ENCODE data around the gene USP6. TPM values are rescaled to one million over a fixed set of nuclear protein-coding genes. Genes with fewer than 3 reads are reported as not detected.

USP6 gene
- polyA plus RNA-seq, 2 of the 4 experiments (the other 2 are of a cell fraction) = 0.01 to 0.04 TPM

DNA sequence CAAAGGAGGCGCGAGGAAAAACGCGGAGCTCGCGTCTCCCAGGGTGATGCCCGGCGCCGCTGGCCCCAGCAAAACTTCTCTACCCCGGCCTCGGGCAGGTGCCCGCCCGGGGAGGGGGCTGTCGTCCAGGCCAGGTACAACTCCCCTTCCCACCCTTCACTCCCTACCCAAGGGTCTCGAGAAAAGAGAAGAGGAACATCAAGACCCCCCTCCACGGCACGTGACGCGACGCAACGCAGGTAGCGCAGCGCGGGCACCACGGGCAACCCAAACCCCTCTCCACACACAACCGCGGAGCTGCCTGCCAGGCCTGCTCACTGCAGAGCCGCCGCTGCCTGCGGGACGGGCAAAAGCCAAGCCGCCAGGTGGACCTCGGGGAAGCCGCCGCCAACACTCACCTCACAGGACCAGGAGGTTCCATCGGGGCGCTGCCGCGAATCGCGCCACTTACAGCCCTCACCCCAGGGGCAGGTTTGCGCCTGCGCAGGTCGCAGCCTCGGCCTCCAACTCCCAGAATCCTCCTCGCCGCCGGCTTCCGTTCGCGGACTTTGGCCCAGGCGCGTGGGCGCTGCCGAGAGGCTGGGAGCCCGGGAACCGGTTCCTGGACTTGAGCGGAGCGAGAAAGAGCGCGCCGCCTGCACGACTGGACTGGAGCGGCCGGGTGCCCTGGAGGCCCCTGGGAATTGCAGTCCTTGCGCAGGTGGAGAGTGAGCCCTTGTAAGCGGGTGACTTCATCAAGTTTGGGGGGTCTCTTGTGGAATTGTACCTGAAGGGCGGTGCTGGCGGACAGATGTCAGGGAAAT, 4.2 kb upstream of the USP6 start, which contains the start of gene ZNF232 (continued):
- TF ChIP-seq ZSCAN20 (CRISPR knock-in tag; IDR thresholded peaks at IDR 0.05) (no peak), JUN (IDR thresholded peaks at IDR 0.05) (peak in 1 of 2 experiments; percentile 83; a peak in 4 of 5 replicates), POLR2A (IDR thresholded peaks at IDR 0.05; ENCODE audit: low read length) (peak; percentile 88), POLR2AphosphoS2 (conservative IDR thresholded peaks at IDR 0.05; ENCODE audit: low read length) (no peak)
- TF ChIP-seq, protein P1, sequence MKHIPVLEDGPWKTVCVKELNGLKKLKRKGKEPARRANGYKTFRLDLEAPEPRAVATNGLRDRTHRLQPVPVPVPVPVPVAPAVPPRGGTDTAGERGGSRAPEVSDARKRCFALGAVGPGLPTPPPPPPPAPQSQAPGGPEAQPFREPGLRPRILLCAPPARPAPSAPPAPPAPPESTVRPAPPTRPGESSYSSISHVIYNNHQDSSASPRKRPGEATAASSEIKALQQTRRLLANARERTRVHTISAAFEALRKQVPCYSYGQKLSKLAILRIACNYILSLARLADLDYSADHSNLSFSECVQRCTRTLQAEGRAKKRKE (CRISPR knock-in tag; IDR thresholded peaks at IDR 0.05; ENCODE audit: low read depth) = peak; percentile 59; the same call in 1 of the 2 replicates

DNA sequence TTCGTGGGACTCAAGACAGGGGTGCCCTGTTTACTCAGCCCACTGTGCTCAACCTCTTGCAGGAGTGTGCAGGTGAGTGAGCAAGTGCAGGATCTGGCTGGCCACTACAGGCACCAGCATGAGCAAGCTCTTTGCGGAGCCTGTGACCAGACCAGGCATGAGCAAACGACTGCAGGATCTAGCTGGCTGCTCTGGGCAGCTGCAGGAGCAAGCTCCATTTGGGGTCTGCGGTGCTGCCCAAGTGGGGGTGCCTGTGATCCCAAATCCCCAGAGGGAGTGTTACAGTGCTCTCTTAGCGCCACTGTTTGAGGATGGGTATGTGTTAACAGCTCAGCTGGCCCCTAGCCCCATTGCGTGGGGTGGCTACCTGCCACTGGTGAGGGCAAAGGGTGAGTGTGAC, 2.4 kb downstream of the USP6 start:
- CTCF ChIA-PET = interaction anchor here (1.2 to 1.8 kb wide), 2 partner anchors 10 to 1355 kb away, joined by 3 to 6 read pairs; no protein-coding TSS in a partner anchor
- Histone ChIP-seq H3K4me2 (no peak overlapping the region), H3K4me3 (no peak overlapping the region), H3K4me1 (0 out of 3 replicates have a peak, but pooled peaks cover 7% of the 10 kb centered on the region), H3K27ac (no peak overlapping the region), H3K9me3 (peaks cover 23% of the 10 kb centered on the region)
- POLR2A ChIA-PET = no interaction called here
- DNase-seq (ENCODE audit: low read depth in 1 of 2, low spot score in 1 of 2) (no peak), FAIRE-seq (no peak), ATAC-seq (peak; percentile 19 to 54; a peak in 4 of 6 replicates)
- TF ChIP-seq, protein P2, sequence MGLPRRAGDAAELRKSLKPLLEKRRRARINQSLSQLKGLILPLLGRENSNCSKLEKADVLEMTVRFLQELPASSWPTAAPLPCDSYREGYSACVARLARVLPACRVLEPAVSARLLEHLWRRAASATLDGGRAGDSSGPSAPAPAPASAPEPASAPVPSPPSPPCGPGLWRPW (IDR thresholded peaks at IDR 0.05) = no peak
- TF ChIP-seq CBX8 (IDR thresholded peaks at IDR 0.05) (no peak), ZNF302 (CRISPR knock-in tag; IDR thresholded peaks at IDR 0.05) (no peak), ZC3H11A (IDR thresholded peaks at IDR 0.05) (no peak), RNF2 (IDR thresholded peaks at IDR 0.05; ENCODE audit: borderline replicate concordance, low read depth) (no peak), MAZ (IDR thresholded peaks at IDR 0.05; ENCODE audit: borderline replicate concordance, low read depth, low read length) (no peak), FOXS1 (CRISPR knock-in tag; IDR thresholded peaks at IDR 0.05) (no peak), SMC3 (IDR thresholded peaks at IDR 0.05) (no peak), NR3C1 (IDR thresholded peaks at IDR 0.05) (no peak), PHF8 (IDR thresholded peaks at IDR 0.05; ENCODE audit: borderline replicate concordance, low read depth) (no peak)
- 37% methylated on average over 6 of the region's 6 CpGs for WGBS (ENCODE audit: missing lambda C conversion rate)

DNA sequence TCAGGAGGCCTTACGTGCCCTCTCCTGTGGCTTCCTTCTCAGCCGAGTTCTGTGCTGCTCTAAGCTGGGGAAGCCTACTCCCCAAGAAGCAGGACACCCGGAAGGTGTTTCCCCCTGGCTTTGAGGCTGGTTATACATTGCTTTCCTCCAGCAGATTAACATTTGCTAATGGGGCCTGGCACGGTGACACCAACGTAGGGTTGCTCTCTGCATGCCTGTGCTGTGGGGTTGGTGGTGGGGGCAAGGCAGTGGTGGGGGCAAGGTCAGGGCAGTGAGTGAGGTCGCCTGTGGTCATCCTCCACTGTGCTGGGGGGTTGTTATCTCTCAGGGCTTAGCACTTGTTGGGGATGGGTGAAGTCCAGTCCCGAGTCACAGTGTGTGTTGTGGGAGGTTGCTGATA, 4.2 kb downstream of the USP6 start:
- Histone ChIP-seq H3K9me3 (peaks cover 8% of the 10 kb centered on the region; the same call in 2 of the 3 replicates), H3K4me3 (no peak overlapping the region), H3K4me2 (no peak overlapping the region), H3K27ac (no peak overlapping the region), H3K4me1 (0 out of 3 replicates have a peak, but pooled peaks cover 7% of the 10 kb centered on the region)
- WGBS (ENCODE audit: missing lambda C conversion rate) = 48% methylated on average over 7 of the region's 7 CpGs
- POLR2A ChIA-PET = no interaction called here
- CTCF ChIA-PET = interaction anchor here (0.6 kb wide), 1 partner anchor 10 kb away, joined by 3 read pairs; no protein-coding TSS in a partner anchor
- no peak for DNase-seq (ENCODE audit: low read depth in 1 of 2, low spot score in 1 of 2)
- TF ChIP-seq, protein P2 (IDR thresholded peaks at IDR 0.05) = no peak
- TF ChIP-seq ZNF302 (CRISPR knock-in tag; IDR thresholded peaks at IDR 0.05) (no peak), ZSCAN20 (CRISPR knock-in tag; IDR thresholded peaks at IDR 0.05) (no peak), GATA3 (IDR thresholded peaks at IDR 0.05; ENCODE audit: borderline replicate concordance) (no peak), EHMT2 (IDR thresholded peaks at IDR 0.05; ENCODE audit: low read depth) (no peak), ZC3H11A (IDR thresholded peaks at IDR 0.05) (no peak), CHD2 (IDR thresholded peaks at IDR 0.05; ENCODE audit: low read length, partially characterized antibody) (no peak), EP300 (IDR thresholded peaks at IDR 0.05) (no peak), RNF2 (IDR thresholded peaks at IDR 0.05; ENCODE audit: borderline replicate concordance, low read depth) (no peak), CBX8 (IDR thresholded peaks at IDR 0.05) (no peak), NFE2L2 (conservative IDR thresholded peaks at IDR 0.05; ENCODE audit: low read length) (no peak), FOSL2 (IDR thresholded peaks at IDR 0.05) (no peak), FOSL2 (CRISPR knock-in tag; IDR thresholded peaks at IDR 0.05) (no peak)
- TF ChIP-seq, protein P3, sequence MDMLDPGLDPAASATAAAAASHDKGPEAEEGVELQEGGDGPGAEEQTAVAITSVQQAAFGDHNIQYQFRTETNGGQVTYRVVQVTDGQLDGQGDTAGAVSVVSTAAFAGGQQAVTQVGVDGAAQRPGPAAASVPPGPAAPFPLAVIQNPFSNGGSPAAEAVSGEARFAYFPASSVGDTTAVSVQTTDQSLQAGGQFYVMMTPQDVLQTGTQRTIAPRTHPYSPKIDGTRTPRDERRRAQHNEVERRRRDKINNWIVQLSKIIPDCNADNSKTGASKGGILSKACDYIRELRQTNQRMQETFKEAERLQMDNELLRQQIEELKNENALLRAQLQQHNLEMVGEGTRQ (IDR thresholded peaks at IDR 0.05) = no peak
- TF ChIP-seq, protein P4, sequence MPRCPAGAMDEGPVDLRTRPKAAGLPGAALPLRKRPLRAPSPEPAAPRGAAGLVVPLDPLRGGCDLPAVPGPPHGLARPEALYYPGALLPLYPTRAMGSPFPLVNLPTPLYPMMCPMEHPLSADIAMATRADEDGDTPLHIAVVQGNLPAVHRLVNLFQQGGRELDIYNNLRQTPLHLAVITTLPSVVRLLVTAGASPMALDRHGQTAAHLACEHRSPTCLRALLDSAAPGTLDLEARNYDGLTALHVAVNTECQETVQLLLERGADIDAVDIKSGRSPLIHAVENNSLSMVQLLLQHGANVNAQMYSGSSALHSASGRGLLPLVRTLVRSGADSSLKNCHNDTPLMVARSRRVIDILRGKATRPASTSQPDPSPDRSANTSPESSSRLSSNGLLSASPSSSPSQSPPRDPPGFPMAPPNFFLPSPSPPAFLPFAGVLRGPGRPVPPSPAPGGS (IDR thresholded peaks at IDR 0.05) = no peak
- TF ChIP-seq, protein P5, sequence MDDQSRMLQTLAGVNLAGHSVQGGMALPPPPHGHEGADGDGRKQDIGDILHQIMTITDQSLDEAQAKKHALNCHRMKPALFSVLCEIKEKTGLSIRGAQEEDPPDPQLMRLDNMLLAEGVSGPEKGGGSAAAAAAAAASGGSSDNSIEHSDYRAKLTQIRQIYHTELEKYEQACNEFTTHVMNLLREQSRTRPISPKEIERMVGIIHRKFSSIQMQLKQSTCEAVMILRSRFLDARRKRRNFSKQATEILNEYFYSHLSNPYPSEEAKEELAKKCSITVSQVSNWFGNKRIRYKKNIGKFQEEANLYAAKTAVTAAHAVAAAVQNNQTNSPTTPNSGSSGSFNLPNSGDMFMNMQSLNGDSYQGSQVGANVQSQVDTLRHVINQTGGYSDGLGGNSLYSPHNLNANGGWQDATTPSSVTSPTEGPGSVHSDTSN (IDR thresholded peaks at IDR 0.05) = no peak
- TF ChIP-seq, protein P6, sequence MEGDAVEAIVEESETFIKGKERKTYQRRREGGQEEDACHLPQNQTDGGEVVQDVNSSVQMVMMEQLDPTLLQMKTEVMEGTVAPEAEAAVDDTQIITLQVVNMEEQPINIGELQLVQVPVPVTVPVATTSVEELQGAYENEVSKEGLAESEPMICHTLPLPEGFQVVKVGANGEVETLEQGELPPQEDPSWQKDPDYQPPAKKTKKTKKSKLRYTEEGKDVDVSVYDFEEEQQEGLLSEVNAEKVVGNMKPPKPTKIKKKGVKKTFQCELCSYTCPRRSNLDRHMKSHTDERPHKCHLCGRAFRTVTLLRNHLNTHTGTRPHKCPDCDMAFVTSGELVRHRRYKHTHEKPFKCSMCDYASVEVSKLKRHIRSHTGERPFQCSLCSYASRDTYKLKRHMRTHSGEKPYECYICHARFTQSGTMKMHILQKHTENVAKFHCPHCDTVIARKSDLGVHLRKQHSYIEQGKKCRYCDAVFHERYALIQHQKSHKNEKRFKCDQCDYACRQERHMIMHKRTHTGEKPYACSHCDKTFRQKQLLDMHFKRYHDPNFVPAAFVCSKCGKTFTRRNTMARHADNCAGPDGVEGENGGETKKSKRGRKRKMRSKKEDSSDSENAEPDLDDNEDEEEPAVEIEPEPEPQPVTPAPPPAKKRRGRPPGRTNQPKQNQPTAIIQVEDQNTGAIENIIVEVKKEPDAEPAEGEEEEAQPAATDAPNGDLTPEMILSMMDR (IDR thresholded peaks at IDR 0.05) = no peak
- TF ChIP-seq, protein P7, sequence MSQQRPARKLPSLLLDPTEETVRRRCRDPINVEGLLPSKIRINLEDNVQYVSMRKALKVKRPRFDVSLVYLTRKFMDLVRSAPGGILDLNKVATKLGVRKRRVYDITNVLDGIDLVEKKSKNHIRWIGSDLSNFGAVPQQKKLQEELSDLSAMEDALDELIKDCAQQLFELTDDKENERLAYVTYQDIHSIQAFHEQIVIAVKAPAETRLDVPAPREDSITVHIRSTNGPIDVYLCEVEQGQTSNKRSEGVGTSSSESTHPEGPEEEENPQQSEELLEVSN (IDR thresholded peaks at IDR 0.05; ENCODE audit: borderline replicate concordance, low read depth) = no peak
- TF ChIP-seq, protein P8, sequence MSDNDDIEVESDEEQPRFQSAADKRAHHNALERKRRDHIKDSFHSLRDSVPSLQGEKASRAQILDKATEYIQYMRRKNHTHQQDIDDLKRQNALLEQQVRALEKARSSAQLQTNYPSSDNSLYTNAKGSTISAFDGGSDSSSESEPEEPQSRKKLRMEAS (IDR thresholded peaks at IDR 0.05) = no peak
- no peak for FAIRE-seq
- no peak for ATAC-seq
